Femur (tissue), 1 donor: ENCODE measurements around the gene HMGCL.
"Not testable (repeated sequence)": the region's sequence is repeated elsewhere in the genome, so short reads cannot be mapped to it uniquely, and the experiment has no call there.

Source experiments
- DNase-seq: peaks from one replicate; pipeline ENCODE4 v3.0.0-alpha.2; 2017

HMGCL gene

GRCh38 chr1:23825762-23826522, 713 bp upstream of the HMGCL start:
- DNase-seq, result no peak

GRCh38 chr1:23824711-23825075, 536 bp downstream of the HMGCL start:
- no peak for DNase-seq

- no peak for DNase-seq
Observed at GRCh38 chr1:23823767-23824166, 1.5 kb downstream of the HMGCL start.

GRCh38 chr1:23817633-23818032, 7.6 kb downstream of the HMGCL start:
- DNase-seq, result no peak

- DNase-seq, result no peak
Observed at GRCh38 chr1:23816906-23817305, 8.3 kb downstream of the HMGCL start.

GRCh38 chr1:23816361-23816760, 8.9 kb downstream of the HMGCL start:
- no peak for DNase-seq

GRCh38 chr1:23814016-23814415, 11.2 kb downstream of the HMGCL start:
- no peak for DNase-seq

- peak; percentile 61 for DNase-seq
Observed at GRCh38 chr1:23810818-23811540, 14.2 kb downstream of the HMGCL start.

- DNase-seq, result peak; percentile 75
Observed at GRCh38 chr1:23809751-23810171, 15.5 kb downstream of the HMGCL start.

GRCh38 chr1:23807453-23807852, 17.8 kb downstream of the HMGCL start:
- DNase-seq, result no peak

GRCh38 chr1:23806280-23806679, 18.9 kb downstream of the HMGCL start:
- DNase-seq, result no peak

GRCh38 chr1:23805025-23805424, 20.2 kb downstream of the HMGCL start:
- no peak for DNase-seq

GRCh38 chr1:23804183-23804835, 20.9 kb downstream of the HMGCL start:
- DNase-seq, result no peak

- DNase-seq, result no peak
Observed at GRCh38 chr1:23803674-23804073, 21.6 kb downstream of the HMGCL start.

- not testable (repeated sequence) for DNase-seq
Observed at GRCh38 chr1:23802809-23803342, 22.4 kb downstream of the HMGCL start.

- DNase-seq, result no peak
Observed at GRCh38 chr1:23801876-23802275, 23.4 kb downstream of the HMGCL start.

- no peak for DNase-seq
Observed at GRCh38 chr1:23801338-23801748, 23.9 kb downstream of the HMGCL start.

GRCh38 chr1:23800400-23801337, 24.6 kb downstream of the HMGCL start, which contains the start of gene GALE:
GALE (minus strand) TSS chr1:23800754; CDS start chr1:23799007, 1,747 bp downstream.
- DNase-seq, result peak; percentile 98

GRCh38 chr1:23799570-23800399, 25.4 kb downstream of the HMGCL start:
- DNase-seq, result peak; percentile 80

- DNase-seq, result no peak
Observed at GRCh38 chr1:23799255-23799569, 26.0 kb downstream of the HMGCL start.

GRCh38 chr1:23798662-23799142, 26.5 kb downstream of the HMGCL start:
- DNase-seq, result no peak
